ENCODE measurements around the gene CTNNA3.

CTNNA3 gene

DNA sequence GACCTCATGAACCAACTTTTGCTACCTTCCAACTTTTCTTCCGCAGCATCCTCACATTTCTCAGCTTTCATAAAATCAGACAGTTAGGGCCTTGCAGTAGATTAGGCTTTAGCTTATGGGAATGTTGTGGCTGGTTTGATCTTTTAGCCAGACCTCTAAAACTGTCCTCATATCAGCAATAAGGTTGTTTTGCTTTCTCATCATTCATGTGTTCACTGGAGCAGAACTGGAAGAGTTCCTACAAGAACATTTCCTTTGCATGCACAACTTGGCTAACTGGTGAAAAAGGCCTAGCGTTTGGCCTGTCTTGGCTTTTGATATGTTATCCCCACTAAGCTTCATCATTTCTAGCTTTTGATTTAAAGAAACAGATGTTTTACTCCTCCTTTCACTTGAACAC, 900.1 kb downstream of the CTNNA3 start:
- no peak for DNase-seq

DNA sequence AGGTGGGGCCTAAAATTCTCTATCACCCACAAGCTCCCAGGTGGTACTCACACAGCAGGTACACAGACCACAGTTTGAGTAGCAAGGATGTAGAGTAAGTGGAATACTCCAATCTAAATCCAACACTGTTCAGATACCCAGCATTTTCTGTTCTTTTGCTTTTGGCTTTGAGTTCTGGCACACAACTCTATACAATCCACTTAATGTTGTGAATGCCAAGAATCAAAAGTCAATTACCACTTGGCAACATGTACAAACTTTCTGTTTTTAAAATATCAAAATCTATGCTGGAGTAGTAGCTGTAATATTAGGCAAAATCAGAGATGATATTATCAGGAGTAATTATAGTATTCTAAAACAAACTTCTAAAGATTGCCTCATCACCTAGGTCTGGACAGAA, 903.6 kb downstream of the CTNNA3 start:
- DNase-seq: no peak

DNA sequence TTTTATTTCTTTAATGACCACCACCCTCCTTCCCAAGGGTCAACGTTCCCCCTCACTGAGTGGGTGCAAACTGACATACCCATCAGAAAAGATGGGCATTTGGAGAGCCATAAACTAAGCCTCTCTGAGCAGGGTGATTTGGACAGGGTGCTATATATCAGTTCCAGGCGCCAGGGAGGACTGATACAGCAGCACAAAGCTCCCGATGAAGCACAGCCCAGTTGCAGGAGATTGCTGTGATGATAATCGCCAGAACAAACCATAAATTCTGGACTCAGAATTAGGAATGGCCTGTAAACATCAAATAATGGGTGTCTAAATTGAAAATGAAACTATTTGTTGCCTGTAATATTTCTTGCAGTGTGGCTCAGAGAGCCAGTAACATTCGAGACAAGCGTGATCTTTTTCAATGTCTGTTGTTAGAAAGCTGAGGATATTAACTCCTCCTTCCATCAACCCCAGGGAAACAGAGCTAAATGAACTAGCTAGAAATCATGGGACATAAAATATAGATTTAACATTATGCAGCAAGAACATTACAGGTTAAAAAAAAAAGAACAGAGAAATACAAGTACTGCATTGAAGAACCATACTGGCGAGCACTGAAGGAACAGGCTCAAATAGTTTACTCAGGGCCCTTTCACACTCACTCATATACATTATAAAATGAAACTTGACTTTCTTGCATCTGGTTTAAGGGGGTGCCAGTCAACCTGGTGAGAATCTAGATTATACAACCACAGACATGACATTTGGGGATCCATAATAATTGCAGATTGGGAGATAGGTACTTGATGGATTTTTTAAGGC, 907.6 kb downstream of the CTNNA3 start:
- DNase-seq: no peak

DNA sequence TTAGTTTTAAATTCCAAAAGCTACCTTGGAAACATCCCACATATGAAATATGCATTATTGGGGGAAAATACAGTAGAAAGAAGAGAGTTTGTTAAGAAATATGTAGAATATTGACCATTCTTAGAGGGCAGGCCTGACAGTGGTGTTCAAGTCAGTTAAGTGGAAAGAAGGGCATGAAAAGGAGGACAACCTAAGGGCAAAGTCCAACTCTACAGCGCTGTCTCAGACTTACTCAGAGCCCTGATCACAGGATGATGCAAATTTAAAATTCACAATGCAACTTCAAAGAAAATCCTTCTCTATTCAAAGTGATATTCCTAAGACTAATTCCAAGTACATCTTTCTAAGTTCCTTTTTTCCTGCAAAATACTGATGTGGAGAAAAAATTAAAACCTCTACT, 909.3 kb downstream of the CTNNA3 start:
- DNase-seq: no peak

DNA sequence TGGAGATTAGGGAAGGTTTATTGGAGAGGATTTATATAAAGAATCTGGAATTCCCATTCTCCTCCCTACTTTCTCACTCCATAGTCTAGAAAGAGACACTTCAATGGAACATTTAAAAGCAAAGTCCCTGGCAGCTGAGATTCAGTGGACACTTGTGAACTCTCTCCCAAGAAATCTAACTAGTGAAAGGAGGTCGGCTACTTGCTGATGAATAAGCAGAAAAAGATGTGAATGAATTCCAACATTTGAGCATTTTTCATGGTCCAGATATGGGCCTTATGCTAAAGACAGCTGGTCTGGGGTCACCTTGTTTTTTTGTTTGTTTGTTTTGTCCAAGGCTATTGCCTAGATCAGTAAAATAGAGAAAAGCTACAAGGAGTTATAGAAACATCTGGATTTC, 911.2 kb downstream of the CTNNA3 start:
- DNase-seq: no peak

DNA sequence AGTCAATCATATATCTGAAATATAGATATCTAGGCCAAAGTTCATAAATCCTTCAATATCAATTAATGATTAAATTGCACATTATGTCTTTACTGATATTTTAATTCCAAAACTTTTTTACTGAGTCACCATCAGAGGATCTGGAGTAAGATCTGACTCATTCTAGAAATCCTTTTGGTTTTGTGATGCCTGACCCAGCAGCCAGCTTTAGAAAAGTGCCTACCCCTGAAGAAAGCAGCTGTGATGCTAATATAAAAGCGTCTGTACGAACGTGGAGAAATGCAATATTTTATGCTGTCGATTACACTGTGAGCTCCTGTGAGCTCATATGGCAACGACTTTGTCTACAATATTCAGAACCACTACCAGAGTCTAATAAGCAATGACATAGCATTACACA, 912.7 kb downstream of the CTNNA3 start:
- no peak for DNase-seq

DNA sequence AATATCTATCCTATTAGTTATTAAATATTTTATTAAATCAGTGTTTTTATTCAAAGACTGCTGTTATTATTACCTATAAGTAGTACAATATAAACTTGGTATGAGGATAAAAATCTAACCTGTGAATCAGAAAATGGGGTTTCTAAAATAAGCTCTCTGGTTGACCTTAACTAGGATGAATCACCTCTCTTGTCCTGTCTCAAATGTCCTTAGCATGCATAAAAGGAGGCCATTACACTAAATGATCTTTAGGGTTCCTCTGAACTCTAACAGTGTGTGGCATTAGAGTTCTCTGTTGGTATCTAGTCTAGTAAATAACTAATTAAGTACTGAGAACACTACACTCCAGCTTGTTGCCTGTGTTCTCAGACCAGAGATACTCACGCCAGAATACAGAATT, 913.2 kb downstream of the CTNNA3 start:
- no peak for DNase-seq

DNA sequence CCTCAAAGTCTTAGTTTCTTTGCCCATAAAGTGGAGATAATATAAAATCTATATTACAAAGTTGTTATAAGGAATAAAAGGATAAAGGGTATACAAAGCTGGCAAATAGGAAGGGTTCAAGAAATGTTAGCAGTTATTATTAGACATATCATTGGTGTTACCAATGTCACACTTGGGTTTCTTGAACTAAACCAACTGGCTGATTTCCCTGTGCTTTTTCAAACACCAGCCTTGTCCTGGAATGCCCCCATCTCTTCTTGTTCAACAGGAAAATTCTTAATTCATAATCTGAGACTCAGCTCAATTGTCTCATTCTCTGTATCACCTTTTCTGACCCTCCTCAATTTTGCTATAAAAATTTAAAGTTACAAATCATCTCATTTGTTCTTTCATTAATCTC, 913.9 kb downstream of the CTNNA3 start:
- DNase-seq: no peak

DNA sequence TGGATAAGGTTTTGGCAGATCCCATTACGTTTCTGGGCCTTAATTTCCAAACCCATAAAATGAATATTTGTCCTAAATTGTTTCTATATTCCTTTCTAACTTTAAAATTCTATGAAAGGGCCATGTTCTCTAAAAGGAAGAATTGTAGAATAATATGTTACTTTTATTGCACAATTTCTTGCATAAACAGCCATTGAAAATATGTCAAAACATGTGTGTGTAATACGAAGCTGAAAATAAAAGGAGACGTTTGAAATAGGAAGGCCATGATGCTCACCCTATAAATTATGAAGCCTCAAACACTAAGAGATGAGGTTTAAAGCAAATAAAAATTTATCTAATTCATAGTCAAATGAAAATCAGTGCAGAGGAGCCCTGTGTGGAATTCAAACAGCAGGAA, 915.2 kb downstream of the CTNNA3 start:
- DNase-seq: no peak

DNA sequence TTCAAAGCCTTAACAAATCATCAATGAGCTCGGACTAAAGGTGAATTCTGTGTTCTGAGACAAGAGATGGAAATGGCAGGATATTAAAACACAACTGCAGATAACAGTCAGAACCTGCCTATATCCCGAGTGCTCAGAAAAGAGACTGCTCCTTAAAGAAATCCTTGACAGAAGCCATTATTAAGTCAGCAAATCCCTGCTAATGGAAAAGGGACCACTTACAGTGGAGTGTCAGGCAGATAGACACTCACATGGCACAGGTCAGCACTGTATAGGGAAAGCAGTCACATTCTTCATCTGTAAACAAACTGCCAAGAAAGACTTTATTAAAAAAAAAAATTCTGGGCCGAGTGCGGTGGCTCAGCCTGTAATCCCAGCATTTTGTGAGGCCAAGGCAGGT, 917.6 kb downstream of the CTNNA3 start:
- DNase-seq: no peak

DNA sequence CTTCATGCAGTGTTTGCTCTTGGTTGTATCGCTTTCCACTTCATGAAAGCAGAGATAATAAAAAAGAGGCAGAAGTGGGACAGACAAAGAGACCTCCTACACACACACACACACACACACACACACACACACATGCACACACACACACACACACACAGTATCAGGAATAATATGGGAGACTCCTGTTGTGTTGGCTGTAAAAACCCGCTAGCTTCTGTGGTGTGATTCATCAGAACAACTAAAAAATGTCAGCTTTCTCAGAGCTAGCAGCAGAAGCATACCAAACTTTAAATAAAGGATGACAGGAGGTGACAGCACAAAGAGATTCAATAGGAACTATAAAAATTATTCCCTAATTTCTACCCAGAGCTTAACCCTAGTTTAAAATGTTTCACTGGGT, 918.3 kb downstream of the CTNNA3 start:
- DNase-seq: no peak

DNA sequence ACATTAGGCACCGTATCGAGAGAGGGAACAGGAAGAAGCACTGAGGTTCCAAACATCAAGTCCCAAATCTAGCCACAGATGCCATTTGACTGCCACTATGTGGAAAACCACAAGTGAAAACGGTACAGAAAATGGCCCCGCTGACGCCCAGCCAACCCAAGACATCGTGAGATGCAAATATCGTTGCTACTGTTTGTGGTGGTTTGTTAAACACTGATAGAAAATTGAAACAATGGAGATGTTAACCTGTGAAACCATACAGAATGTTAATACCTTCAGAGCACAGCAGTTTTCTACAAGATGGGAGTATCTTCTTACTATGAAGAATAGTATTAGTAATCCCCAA, 922.5 kb downstream of the CTNNA3 start:
- DNase-seq: no peak

DNA sequence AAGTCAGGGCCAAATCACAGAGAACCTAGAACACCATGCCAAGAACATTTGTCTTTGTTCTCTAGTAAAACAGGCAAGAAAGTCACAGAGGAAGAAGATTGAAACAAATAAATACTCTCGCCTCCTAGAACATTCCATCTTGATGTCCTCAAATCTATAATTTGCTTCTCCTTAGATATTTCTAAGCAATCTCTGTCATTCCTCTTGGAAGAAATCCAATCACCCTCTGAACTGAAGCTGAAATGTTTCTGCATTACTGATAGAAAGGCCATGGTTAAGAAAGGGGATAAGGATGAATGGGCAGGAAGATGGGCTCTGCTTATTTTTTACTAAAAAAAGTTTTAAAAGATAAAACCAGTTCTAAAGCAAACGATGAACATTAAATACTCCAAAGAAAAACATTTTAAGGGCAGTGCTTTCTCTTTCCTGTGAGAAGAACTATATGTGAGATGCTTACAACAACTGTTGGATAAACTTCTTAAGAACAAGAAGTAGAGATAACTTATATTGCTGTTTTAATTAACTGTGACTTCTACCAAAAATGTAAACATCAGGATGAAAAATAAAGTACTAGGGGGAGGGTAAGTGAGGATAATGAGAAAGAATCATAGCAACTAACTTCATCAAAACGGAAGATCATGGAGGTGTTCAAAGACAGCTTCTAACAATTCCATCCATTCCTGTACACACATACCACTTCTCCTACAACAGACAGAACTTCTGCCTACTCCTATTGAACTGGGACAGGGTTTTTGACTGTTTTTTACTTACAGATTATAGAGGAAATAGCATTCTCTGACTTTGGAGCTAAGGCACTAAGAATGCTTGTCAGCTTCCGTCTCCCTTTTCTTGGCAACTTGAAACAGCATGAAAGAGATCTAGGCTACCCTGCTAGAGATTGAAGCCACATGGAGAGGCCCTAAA, 923.2 kb downstream of the CTNNA3 start:
- DNase-seq: no peak

DNA sequence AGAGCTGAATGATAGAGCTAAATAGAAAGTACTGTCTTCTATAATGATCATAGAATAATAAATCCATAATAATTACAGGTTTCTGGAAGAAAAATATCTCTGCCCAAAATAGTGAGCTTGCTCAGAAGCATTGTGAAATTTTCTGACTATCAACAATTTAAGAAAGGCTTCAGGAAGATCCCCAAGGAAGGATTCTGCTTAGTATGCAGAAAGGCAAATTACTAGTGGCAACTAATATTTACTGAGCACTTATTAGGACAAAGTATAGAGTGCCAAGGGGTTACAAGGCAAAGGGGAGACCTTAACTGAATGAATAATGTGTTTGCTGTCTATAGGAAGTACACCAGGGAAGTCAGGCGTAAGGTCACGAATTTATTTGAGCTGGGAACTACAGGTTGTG, 928.3 kb downstream of the CTNNA3 start:
- DNase-seq: no peak

DNA sequence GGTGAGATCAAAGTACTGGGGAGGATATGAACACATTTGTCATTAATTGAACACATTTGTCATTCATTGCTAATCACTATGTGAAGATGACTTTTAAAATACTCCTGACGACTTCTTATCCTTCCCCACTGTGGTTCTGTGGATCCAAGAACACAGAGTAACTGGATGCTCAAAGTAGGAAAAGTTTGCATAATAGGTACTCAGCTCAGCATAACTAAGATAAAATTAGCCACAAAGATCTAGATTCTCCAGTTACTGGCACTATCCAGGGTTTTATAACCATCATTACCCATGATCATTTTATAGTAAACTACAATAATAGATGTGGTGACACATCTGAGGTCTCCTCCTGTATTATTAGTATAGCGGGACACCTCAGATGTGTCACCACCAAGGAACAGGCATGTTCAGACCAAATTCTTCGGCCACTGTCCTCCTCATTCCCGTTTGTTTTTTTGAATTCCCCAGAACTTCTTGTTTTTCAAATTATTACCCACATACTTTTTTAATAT, 933.7 kb downstream of the CTNNA3 start:
- no peak for DNase-seq

DNA sequence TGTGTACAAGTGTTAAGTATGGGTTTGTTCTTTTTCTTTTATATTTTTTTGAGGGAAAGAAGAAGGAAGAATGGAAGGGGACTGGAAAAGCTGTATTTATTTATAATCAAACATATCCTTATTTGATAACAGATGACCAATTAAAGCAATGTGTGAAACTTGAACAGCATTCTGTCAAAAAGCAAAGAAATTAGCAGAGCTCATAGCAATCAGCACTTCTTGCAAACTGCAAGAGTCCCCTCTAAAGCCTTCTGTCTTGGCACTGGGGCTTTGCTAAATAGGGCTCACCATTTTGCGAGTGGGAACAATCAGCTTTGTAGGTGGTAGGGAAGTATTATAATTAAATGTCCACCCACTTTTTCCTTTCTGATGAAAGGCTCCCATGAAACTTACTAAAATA, 935.1 kb downstream of the CTNNA3 start:
- DNase-seq: no peak

DNA sequence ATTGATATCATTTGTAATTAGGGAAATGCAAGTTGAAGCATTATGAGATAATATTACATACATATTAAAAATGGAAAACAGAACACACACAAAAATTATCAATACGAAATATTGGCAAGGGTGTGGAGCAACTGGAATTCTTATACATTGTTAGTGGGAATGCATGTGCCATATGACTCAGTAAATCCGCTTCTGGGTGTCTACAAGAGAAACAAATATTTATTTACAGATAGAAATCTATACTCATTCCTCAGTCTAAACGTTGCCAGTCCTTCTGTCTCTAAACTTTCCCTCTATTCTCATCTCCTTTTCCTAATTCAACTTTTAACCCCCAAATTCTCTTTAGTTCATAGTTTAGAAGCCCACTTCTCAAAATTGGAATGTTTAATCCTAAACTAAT, 940.5 kb downstream of the CTNNA3 start:
- DNase-seq: no peak

DNA sequence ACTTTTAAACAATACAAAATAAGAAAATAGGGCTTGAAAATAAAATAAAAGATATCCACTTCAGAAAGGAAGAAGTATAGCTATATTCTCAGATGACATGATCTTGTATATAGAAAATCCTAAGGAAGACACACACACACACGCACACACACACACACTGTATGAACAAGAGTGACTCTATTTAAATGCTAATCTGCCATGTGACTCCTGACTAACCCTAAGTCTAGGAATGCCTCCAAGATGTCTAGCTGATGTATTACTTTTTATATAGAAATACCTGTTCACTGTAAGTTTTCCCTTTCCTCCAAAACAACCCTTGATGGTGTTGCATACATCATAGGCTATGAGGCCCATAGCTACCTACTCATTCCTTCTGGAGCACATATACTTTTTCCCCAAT, 943.3 kb downstream of the CTNNA3 start:
- no peak for DNase-seq

DNA sequence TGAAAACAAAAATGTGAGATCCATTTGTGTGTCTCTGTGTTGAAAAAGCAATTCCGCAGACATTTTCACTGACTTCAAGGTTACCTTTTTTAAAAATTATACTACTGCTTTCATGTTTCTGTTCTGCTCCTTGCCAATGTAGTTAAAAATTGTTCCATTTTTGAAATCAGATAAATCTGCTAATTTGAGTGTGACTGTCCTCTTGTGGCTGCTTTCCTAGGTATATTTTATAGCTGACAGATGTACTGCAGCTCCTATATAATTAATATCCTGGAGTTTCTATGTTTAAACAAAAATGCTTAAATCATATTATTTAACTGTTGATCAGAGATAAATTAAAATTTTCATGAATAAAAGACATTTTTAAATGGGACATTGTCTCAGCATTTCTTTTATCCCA, 947.8 kb downstream of the CTNNA3 start:
- DNase-seq: no peak

DNA sequence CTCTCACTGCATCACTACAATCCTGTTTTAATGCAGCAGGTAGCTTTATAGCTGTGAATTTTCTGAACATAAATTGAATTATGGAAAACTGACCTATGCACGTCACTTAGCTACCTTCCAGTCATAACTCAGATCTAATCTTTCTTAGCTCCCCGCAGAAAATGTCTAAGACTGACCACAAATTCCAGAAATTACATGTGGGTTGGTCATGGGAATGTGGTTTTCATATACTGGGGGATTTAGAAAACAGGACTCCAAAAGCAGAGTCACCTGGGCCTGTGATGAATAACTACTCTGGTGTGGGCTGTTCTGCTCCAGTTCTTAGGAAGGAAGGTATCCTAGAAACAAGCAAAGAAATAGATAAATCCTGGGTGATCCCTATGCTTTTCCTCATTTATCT, 948.5 kb downstream of the CTNNA3 start:
- DNase-seq: no peak

DNA sequence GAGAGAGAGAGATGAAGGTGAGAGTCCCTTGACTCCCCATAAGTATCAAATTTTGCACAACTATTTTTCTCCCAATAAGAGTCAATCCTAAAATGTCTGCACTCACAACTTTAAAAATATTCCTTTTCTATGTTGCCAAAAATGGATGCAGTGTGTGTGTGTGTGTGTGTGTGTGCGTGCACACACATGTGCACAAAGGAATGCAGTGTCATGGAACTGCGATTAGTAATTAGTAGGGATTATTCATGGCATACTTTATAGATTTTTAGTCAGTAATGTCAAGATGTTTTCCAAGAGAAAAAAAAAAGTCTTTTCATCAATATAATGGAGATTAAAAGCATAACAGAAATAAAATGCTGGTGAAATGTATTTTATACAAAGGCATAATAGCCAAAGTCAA, 949.3 kb downstream of the CTNNA3 start:
- DNase-seq: no peak

DNA sequence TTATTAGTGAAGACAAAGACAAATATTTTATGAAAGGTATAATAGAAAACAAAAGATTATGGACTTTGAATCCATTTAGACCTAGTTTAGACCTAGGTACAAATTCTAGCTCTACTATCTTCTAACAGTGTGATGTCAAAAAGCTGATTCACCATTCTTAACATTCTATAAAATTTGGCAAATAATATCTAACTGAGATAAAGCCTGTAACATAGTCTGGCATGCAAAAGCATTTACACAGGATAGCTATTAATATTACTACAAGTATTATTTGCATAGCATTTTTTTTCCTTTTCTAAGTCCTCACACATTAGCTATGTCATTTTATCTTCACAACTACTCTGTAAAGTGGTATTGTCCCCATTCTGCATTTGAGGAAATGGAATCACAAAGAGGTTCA, 949.7 kb downstream of the CTNNA3 start:
- no peak for DNase-seq

DNA sequence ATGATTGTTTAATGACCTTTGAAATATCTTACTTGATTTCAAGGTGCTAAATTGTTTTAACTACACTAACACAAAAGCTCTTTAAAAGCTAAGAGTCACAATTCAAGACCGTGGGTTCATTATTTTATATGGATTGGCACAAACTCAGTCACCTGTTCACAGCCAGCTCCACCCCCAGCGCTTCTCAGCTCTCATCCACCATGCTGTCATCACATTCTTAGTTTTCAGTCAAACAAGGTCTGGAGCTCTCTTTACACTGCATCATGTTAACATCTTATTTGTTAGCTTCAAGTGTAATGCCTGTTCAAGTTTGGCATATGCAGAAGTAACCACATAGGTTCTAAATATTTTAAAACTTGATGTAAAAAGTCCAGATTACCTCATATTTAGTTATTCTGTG, 951.1 kb downstream of the CTNNA3 start:
- no peak for DNase-seq

DNA sequence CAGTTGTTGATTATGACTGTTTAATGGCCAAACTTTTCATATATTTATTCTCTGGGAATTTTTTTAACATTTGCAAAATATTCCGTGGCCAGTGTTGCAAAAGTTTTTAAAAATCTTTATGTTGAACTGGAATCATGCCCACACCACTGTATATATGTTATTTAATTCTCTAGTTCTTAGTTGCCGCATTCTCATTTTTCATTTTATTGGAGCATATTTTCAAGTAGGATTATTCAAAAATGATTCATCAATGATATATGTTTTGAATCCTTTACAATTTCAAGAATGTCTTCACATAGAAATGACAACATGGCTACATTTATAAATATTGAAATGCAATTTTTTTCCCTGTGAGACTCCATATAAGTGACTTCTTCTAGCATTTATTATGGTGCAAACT, 958.8 kb downstream of the CTNNA3 start:
- DNase-seq: no peak
